HG03108 (cell line): ENCODE results near the gene PACRG.

Source experiments
- ATAC-seq: cut with Tn5 transposase; IDR thresholded peaks from one replicate; pipeline ENCODE4 v1.9.1; 2021; ENCODE audit warnings: moderate library complexity; ENCODE audit not compliant: unreplicated experiment

Gene PACRG

GRCh38 chr6:163341224-163342061, 613.7 kb downstream of the PACRG start:
- ATAC-seq: no peak

GRCh38 chr6:163342571-163343539, 615.1 kb downstream of the PACRG start:
- ATAC-seq: no peak

DNA sequence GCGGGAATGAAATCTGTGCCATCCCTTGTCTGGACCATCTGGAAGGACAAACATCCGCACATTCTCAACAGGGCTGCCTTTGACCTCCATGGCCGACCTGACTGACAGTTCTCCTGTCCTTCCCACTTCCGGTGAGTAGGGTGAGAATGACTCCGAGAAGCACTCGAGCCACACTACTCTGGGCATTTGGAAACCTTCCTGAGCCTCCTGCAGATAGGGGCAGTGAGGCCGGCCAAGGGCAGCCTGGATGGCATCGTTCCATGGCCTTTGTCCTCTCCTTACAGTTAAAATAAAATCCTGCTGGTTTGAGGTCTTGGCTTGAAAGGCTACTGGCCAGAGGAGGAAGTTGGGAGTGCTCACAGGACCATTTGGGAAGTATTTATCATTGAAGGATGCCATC, 615.8 kb downstream of the PACRG start:
- ATAC-seq: no peak

DNA sequence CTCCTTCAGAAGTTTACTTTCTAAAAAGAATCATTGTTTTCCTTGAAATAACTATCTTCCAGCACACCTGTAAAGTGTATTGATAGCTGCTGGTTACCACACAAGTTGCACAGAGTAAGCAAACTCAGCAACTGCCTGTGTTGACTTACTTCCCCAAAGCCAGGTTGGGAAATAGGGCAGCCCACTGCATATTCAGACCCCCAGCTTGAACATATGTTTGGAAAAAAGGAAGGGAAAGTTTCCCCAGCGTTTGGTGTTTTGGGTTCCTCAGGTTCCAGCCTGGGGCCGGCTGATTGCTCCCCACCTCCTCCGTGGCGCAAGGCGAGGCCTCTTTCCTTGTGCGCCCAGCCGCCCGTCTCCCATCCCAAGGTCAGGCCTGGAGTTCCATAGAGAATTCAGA, 616.6 kb downstream of the PACRG start:
- no peak for ATAC-seq

DNA sequence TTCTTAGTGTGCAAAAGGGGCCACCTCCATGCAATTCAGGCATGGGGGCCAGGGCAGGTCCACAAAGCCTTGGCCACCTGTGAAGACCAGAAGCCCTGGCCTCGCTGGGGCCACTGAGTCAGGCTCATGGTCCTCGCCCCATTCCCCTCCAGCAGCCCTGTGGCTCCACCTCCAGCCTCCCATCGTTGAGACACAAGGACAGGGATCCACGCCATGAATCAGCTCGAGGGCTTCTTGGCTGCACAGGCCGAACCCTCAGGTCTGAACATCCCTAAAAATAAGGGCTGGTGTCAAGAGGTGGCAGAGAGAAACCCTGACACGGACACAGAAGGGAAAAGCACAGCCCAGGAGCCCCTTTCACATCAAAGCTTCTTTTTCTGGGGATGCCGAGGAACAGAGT, 618.2 kb downstream of the PACRG start:
- no peak for ATAC-seq

- no peak for ATAC-seq
These were observed 618.8 kb downstream of the PACRG start for GRCh38 chr6:163346497-163346961.

DNA sequence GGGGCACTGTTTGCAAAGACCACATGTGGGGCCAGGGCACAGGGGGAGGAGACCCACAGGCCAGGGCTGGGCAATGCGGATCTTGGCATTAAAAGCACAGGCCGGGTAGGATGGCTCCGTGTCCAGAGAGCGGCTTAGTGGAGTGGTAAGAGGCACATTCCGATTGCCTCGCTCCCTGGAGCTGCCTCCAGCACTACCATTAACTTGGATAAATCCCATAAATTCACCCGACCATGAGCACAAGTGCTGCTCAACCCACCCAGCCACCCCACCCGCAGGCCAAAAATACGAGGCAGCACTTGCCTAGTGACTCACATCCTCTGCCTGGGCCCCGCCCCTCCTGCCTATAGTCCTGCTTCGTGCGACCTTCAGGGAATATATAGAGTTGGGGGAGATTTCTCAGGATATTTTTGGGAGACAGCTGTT, 619.3 kb downstream of the PACRG start:
- ATAC-seq: no peak

GRCh38 chr6:163348789-163349680, 621.3 kb downstream of the PACRG start:
- no peak for ATAC-seq

DNA sequence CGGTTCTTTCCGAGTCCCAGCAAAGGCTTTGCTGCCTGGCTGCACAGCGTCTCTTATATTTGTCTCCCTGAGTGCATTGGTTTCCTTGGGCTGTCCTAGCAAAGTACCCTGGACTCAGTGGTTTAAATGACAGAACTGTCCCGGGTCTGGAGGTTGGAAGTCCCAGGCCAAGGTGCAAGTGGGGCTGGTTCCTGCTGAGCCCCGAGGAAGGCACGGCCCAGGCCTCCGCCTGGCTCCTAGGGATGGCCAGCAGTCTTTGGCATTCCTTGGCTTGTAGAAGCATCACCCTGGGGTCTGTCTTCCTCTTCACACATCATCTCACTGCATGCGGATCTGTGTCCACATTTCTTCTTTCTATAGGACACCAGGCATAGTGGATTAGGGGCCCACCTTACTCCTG, 621.9 kb downstream of the PACRG start:
- no peak for ATAC-seq

DNA sequence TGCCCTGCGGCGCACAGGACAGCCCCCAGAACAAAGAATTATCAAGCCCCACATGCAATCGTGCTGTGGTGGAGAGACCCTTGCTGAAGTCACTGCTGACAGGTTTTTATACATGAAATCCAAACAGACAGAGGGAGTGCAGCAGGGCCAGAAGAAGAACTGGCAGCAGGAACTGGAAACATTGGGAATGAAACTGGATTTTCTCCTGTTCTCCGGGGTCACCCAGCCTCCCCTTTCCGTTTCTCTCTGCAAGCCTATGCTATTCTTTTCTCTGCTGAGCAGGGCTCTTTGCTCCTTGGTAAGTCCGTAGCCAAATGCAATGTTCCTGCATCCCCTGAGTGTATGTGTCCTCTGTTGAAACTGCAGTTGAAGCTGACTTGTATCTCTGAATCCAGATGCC, 623.2 kb downstream of the PACRG start:
- ATAC-seq: no peak

GRCh38 chr6:163352011-163352685, 624.4 kb downstream of the PACRG start:
- no peak for ATAC-seq

DNA sequence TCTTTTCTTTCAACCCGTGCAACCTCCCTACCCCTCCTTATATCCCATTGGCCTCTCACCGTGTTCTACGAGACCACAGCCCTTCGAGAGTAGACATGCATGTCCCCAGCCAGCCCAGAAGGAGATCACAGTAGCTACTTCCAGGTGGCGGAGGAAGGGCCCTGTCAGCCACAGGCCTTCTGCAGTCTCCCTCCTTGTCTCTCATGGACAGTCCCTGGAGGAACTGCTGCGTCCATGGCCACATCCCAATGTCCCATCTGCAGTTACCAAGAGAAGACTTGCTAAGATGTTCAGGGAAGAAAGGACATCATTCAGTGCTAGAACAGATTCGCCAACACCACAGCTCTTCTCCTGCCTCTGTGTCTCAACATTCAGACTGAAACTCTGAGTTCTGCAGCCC, 625.2 kb downstream of the PACRG start:
- ATAC-seq: no peak

DNA sequence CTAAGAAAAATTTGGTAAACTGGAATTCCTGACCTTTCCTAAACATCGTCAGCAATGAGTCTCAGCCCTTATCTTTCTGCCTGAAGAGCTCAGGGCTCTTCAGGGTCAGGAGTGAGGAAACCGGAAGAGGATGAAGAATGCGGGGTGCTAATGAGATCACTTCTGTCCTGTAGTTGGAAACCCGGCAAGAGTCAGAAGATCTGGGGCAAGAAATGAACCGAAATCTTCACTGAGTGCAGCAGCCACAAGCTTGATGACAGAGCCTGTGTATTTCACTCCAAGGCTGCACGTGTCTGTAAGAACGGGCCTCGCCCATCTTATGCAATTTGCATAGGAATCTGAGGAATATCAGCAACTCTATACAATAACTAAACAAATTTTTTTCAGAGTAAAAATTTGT, 626.3 kb downstream of the PACRG start:
- no peak for ATAC-seq

GRCh38 chr6:163354761-163355425, 627.1 kb downstream of the PACRG start:
- peak; percentile 49 for ATAC-seq

- peak; percentile 40 for ATAC-seq
These were observed 627.7 kb downstream of the PACRG start for GRCh38 chr6:163355426-163355991.

DNA sequence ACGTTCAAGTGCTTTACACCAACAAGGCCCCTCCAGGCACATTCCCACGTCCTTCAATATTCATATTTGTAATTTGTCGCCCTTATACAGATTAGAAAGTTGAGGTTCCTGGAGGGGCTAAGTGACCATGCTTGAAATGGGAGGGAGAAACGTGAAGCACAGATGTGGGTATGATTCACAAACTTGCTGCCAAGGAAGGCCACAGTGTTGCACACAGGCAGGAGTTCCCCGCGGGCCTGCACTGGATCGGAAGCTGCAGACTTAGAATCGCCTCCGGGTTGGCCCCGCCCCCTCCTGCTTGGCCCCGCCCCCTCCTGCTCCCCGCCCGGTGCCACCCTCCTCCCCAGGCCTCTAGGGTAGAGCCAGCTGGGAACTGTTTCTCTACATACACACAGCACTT, 628.5 kb downstream of the PACRG start:
- ATAC-seq: no peak

DNA sequence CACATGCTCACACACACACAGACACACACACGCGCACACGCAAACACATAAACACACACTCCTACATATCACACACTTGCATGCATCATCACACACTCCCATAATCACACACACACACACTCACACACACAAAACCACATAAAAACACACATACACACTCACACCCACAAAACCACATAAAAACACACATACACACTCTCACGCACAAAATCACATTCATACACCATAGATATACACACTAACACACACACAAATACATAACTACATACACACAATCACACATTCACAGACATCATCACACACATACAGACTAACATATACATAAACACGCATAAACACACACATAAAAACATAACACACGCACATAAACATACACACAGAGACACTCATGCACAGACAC, 629.0 kb downstream of the PACRG start:
- ATAC-seq: no peak

- no peak for ATAC-seq
These were observed 636.9 kb downstream of the PACRG start for GRCh38 chr6:163364641-163365040.
